ENCODE data around the gene GPR135. TPM values are rescaled to one million over a fixed set of nuclear protein-coding genes. Genes with fewer than 3 reads are reported as not detected.

The GPR135 gene
- total and polyA plus RNA-seq, 5 donors from 2014 or later = 0.22 to 1.3 (median 0.35) TPM; not detected in 1

- no peaks in the 10 kb centered on the region for H3K36me3 Mint-ChIP-seq
- H3K4me3 Mint-ChIP-seq = peak overlapping the region; percentile 45 to 91 (median 89)
- Histone ChIP-seq H3K4me3 (ENCODE audit: low read depth, low read length) (no peak overlapping the region), H3K27ac (ENCODE audit: insufficient read depth, low read length, poor library complexity, severe bottlenecking) (peak overlapping the region; percentile 65), H3K9me3 (ENCODE audit: control insufficient read depth in 2 of 2, low read length in 2 of 2) (no peaks in the 10 kb centered on the region), H3K27me3 (ENCODE audit: control insufficient read depth, insufficient read depth, low read length) (no peaks in the 10 kb centered on the region), H3K4me1 (ENCODE audit: control insufficient read depth, insufficient read depth, low read length, poor library complexity, severe bottlenecking) (peaks cover 11% of the 10 kb centered on the region), H3K36me3 (ENCODE audit: control insufficient read depth, insufficient read depth, low read length) (no peaks in the 10 kb centered on the region)
- H3K27me3 Mint-ChIP-seq = peaks cover 18% of the 10 kb centered on the region
- DNase-seq = peak; percentile 55 to 67 (median 62)
- peak; percentile 70 to 77 for ATAC-seq (ENCODE audit: low read depth in 2 of 2)
- peaks cover 0 to 13% (median 4%) of the 10 kb centered on the region in 4 donors for H3K4me1 Mint-ChIP-seq
- no peaks in the 10 kb centered on the region for H3K9me3 Mint-ChIP-seq
- H3K27ac Mint-ChIP-seq = peak overlapping the region in 2 of 3 donors; percentile 55 to 87
These were observed 479 bp downstream of the GPR135 start for GRCh38 chr14:59464486-59465315.

GRCh38 chr14:59463787-59464485 lies 1.2 kb downstream of the GPR135 start:
- Mint-ChIP-seq H3K9me3 (no peaks in the 10 kb centered on the region), H3K36me3 (no peaks in the 10 kb centered on the region), H3K4me1 (peaks cover 0 to 13% (median 4%) of the 10 kb centered on the region in 4 donors), H3K27ac (peak overlapping the region; percentile 51 to 84 (median 83)), H3K27me3 (peaks cover 18% of the 10 kb centered on the region), H3K4me3 (peak overlapping the region; percentile 85 to 91 (median 89))
- peak in 1 of 3 donors; percentile 53 for DNase-seq
- Histone ChIP-seq H3K4me1 (ENCODE audit: control insufficient read depth, insufficient read depth, low read length, poor library complexity, severe bottlenecking) (peaks cover 11% of the 10 kb centered on the region), H3K36me3 (ENCODE audit: control insufficient read depth, insufficient read depth, low read length) (no peaks in the 10 kb centered on the region), H3K4me3 (ENCODE audit: low read depth, low read length) (no peak overlapping the region), H3K9me3 (ENCODE audit: control insufficient read depth in 2 of 2, low read length in 2 of 2) (no peaks in the 10 kb centered on the region), H3K27me3 (ENCODE audit: control insufficient read depth, insufficient read depth, low read length) (no peaks in the 10 kb centered on the region), H3K27ac (ENCODE audit: insufficient read depth, low read length, poor library complexity, severe bottlenecking) (no peak overlapping the region)
- peak; percentile 18 to 26 for ATAC-seq (ENCODE audit: low read depth in 2 of 2)

- Mint-ChIP-seq H3K36me3 (peaks cover 8% of the 10 kb centered on the region), H3K27ac (no peak overlapping the region), H3K9me3 (peaks cover 0 to 3% (median 0%) of the 10 kb centered on the region in 7 donors), H3K4me3 (no peak overlapping the region), H3K27me3 (peaks cover 24% of the 10 kb centered on the region), H3K4me1 (peaks cover 0 to 13% (median 4%) of the 10 kb centered on the region in 4 donors)
- Histone ChIP-seq H3K36me3 (ENCODE audit: control insufficient read depth, insufficient read depth, low read length) (no peaks in the 10 kb centered on the region), H3K27ac (ENCODE audit: insufficient read depth, low read length, poor library complexity, severe bottlenecking) (no peak overlapping the region), H3K9me3 (ENCODE audit: control insufficient read depth in 2 of 2, low read length in 2 of 2) (no peaks in the 10 kb centered on the region), H3K4me1 (ENCODE audit: control insufficient read depth, insufficient read depth, low read length, poor library complexity, severe bottlenecking) (peaks cover 11% of the 10 kb centered on the region), H3K4me3 (ENCODE audit: low read depth, low read length) (no peak overlapping the region), H3K27me3 (ENCODE audit: control insufficient read depth, insufficient read depth, low read length) (no peaks in the 10 kb centered on the region)
- ATAC-seq (ENCODE audit: low read depth in 2 of 2) (no peak), DNase-seq (no peak)
These were observed 3.3 kb downstream of the GPR135 start for GRCh38 chr14:59461891-59462290.

DNA sequence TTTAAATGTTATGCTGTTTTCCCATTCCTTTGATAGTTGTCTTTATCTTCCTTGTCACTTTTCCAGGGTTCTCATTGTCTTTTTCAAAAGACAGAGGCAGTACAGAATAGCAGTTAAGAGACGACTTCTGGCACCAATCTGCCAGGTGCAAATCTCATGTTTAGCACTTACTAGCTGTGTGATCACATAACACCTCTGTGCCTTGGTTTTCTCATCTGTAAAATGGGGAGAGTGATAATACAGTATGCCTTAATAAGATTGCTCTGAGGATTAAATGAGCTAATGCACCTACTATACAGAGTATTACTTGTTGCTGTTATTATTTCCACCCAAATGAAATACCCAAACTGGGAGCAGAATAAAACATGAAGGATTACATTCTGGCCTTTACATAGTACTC lies 4.8 kb downstream of the GPR135 start:
- no peak overlapping the region for H3K4me3 Mint-ChIP-seq
- Histone ChIP-seq H3K4me3 (ENCODE audit: low read depth, low read length) (no peak overlapping the region), H3K27ac (ENCODE audit: insufficient read depth, low read length, poor library complexity, severe bottlenecking) (no peak overlapping the region), H3K36me3 (ENCODE audit: control insufficient read depth, insufficient read depth, low read length) (no peaks in the 10 kb centered on the region), H3K4me1 (ENCODE audit: control insufficient read depth, insufficient read depth, low read length, poor library complexity, severe bottlenecking) (peaks cover 11% of the 10 kb centered on the region), H3K27me3 (ENCODE audit: control insufficient read depth, insufficient read depth, low read length) (no peaks in the 10 kb centered on the region), H3K9me3 (ENCODE audit: control insufficient read depth in 2 of 2, low read length in 2 of 2) (no peaks in the 10 kb centered on the region)
- H3K36me3 Mint-ChIP-seq = peaks cover 17% of the 10 kb centered on the region
- H3K27me3 Mint-ChIP-seq = peaks cover 19% of the 10 kb centered on the region
- peaks cover 0 to 4% (median 0%) of the 10 kb centered on the region in 7 donors for H3K9me3 Mint-ChIP-seq
- H3K4me1 Mint-ChIP-seq = peaks cover 0 to 5% (median 2%) of the 10 kb centered on the region in 4 donors
- DNase-seq (no peak), ATAC-seq (ENCODE audit: low read depth in 2 of 2) (no peak)
- H3K27ac Mint-ChIP-seq = no peak overlapping the region

- DNase-seq = no peak
- H3K9me3 Mint-ChIP-seq = peaks cover 0 to 4% (median 1%) of the 10 kb centered on the region in 7 donors
- no peak for ATAC-seq (ENCODE audit: low read depth in 2 of 2)
- peaks cover 17% of the 10 kb centered on the region for H3K36me3 Mint-ChIP-seq
- no peaks in the 10 kb centered on the region for H3K36me3 ChIP-seq (ENCODE audit: control insufficient read depth, insufficient read depth, low read length)
- no peak overlapping the region for H3K27ac ChIP-seq (ENCODE audit: insufficient read depth, low read length, poor library complexity, severe bottlenecking)
- no peak overlapping the region for H3K27ac Mint-ChIP-seq
- H3K4me3 Mint-ChIP-seq = no peak overlapping the region
- H3K4me3 ChIP-seq (ENCODE audit: low read depth, low read length) = no peak overlapping the region
- H3K27me3 ChIP-seq (ENCODE audit: control insufficient read depth, insufficient read depth, low read length) = no peaks in the 10 kb centered on the region
- H3K4me1 Mint-ChIP-seq = peaks cover 0 to 3% (median 1%) of the 10 kb centered on the region in 4 donors
- no peaks in the 10 kb centered on the region for H3K9me3 ChIP-seq (ENCODE audit: control insufficient read depth in 2 of 2, low read length in 2 of 2)
- peaks cover 18% of the 10 kb centered on the region for H3K27me3 Mint-ChIP-seq
- peaks cover 3% of the 10 kb centered on the region for H3K4me1 ChIP-seq (ENCODE audit: control insufficient read depth, insufficient read depth, low read length, poor library complexity, severe bottlenecking)
These were observed 6.7 kb downstream of the GPR135 start for GRCh38 chr14:59458486-59458885.

DNA sequence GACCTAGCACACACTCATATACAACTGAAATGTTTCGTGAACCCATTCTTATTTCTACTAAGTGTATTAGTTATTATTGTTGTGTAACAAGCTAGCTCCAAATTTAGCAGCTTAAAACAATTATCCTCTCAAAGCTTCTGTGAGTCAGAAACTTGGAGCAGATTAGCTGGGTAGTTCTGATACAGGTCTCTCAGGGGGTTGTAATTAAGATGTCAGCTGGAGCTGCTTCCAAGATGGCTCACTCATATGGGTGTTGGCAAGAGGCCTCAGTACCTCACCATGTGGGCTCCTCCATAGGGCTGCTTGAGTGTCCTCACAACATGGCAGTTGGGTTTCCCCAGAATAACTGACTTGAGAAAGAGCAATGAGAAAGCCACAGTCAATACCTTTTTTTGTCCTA lies 9.8 kb downstream of the GPR135 start:
- Histone ChIP-seq H3K4me1 (ENCODE audit: control insufficient read depth, insufficient read depth, low read length, poor library complexity, severe bottlenecking) (no peaks in the 10 kb centered on the region), H3K27me3 (ENCODE audit: control insufficient read depth, insufficient read depth, low read length) (no peaks in the 10 kb centered on the region), H3K4me3 (ENCODE audit: low read depth, low read length) (no peak overlapping the region), H3K36me3 (ENCODE audit: control insufficient read depth, insufficient read depth, low read length) (no peaks in the 10 kb centered on the region), H3K9me3 (ENCODE audit: control insufficient read depth in 2 of 2, low read length in 2 of 2) (no peaks in the 10 kb centered on the region), H3K27ac (ENCODE audit: insufficient read depth, low read length, poor library complexity, severe bottlenecking) (no peak overlapping the region)
- Mint-ChIP-seq H3K36me3 (peaks cover 17% of the 10 kb centered on the region), H3K27me3 (peaks cover 6% of the 10 kb centered on the region), H3K4me1 (no peaks in the 10 kb centered on the region), H3K9me3 (peaks cover 0 to 4% (median 1%) of the 10 kb centered on the region in 7 donors), H3K4me3 (no peak overlapping the region), H3K27ac (no peak overlapping the region)
- DNase-seq (no peak), ATAC-seq (ENCODE audit: low read depth in 2 of 2) (no peak)

- Mint-ChIP-seq H3K36me3 (peaks cover 17% of the 10 kb centered on the region), H3K4me1 (no peaks in the 10 kb centered on the region), H3K9me3 (peaks cover 0 to 4% (median 1%) of the 10 kb centered on the region in 7 donors), H3K4me3 (no peak overlapping the region), H3K27me3 (peaks cover 6% of the 10 kb centered on the region), H3K27ac (no peak overlapping the region)
- no peaks in the 10 kb centered on the region for H3K27me3 ChIP-seq (ENCODE audit: control insufficient read depth, insufficient read depth, low read length)
- no peak for DNase-seq
- H3K27ac ChIP-seq (ENCODE audit: insufficient read depth, low read length, poor library complexity, severe bottlenecking) = no peak overlapping the region
- no peak overlapping the region for H3K4me3 ChIP-seq (ENCODE audit: low read depth, low read length)
- H3K36me3 ChIP-seq (ENCODE audit: control insufficient read depth, insufficient read depth, low read length) = no peaks in the 10 kb centered on the region
- ATAC-seq (ENCODE audit: low read depth in 2 of 2) = no peak
- H3K4me1 ChIP-seq (ENCODE audit: control insufficient read depth, insufficient read depth, low read length, poor library complexity, severe bottlenecking) = no peaks in the 10 kb centered on the region
- no peaks in the 10 kb centered on the region for H3K9me3 ChIP-seq (ENCODE audit: control insufficient read depth in 2 of 2, low read length in 2 of 2)
These were observed 11.0 kb downstream of the GPR135 start for GRCh38 chr14:59454139-59454538.
